Gastroesophageal sphincter (tissue), 4 donors: Measurements from ENCODE around the gene BHLHE41. TPM values are rescaled to one million over a fixed set of nuclear protein-coding genes. Genes with fewer than 3 reads are reported as not detected.
A peak's percentile ranks its signal among the peaks of the same experiment; 100 is the strongest.

Experiments used
- ATAC-seq: fragments of 150-250 bp; one replicate; pipeline ENCODE4 v1.9.1; 2016; ENCODE audit warnings: mild to moderate bottlenecking, moderate library complexity
- H3K27ac ChIP-seq, 4 donors: fragments of 200-600 bp; sonication (generic) in 3 of 4; 1 replicate in 3 of 4; 2 replicates in 1 of 4; pipeline ENCODE4 v1.5.1; 2016 to 2019
- H3K27me3 ChIP-seq: fragments of 200-600 bp; sonication (generic); one replicate; pipeline ENCODE4 v1.5.1; 2019
- H3K36me3 ChIP-seq, 2 donors: fragments of 200-600 bp; sonication (generic); one replicate each; pipeline ENCODE4 v1.5.1; 2019; ENCODE audit warnings: control low read depth in 1 of 2
- H3K4me1 ChIP-seq, 3 donors: fragments of 200-600 bp; sonication (generic); 1 replicate in 2 of 3; 2 replicates in 1 of 3; pipeline ENCODE4 v1.5.1; 2016 to 2019; ENCODE audit warnings: control low read depth in 2 of 3
- H3K4me3 ChIP-seq, 2 donors: fragments of 200-600 bp; sonication (generic); one replicate each; pipeline ENCODE4 v1.5.1; 2019; ENCODE audit warnings: mild to moderate bottlenecking in 1 of 2, moderate library complexity in 1 of 2
- H3K9me3 ChIP-seq, 3 donors: fragments of 200-600 bp; sonication (generic); one replicate each; pipeline ENCODE4 v1.5.1; 2017 to 2019; ENCODE audit warnings: control low read depth in 2 of 3
- CTCF ChIP-seq, 4 experiments: fragments of 200-600 bp in 2 of 4; fragments of 450-650 bp in 2 of 4; sonication (generic) in 1 of 4; IDR thresholded peaks; one replicate each; pipeline ENCODE4 v1.5.1; 2017 to 2019; ENCODE audit warnings: antibody characterized with exemption in 4 of 4, mild to moderate bottlenecking in 2 of 4, moderate library complexity in 2 of 4
- EP300 ChIP-seq: sonication (generic); formaldehyde crosslinking; IDR thresholded peaks from one replicate; pipeline ENCODE4 v1.6.1; 2017; ENCODE audit warnings: antibody characterized with exemption, mild to moderate bottlenecking
- POLR2A ChIP-seq, 2 donors: fragments of 450-650 bp; IDR thresholded peaks; one replicate each; pipeline ENCODE4 v1.6.1; 2017; ENCODE audit warnings: antibody characterized with exemption in 2 of 2, mild to moderate bottlenecking in 2 of 2, moderate library complexity in 1 of 2
- POLR2AphosphoS5 ChIP-seq: sonication (generic); formaldehyde crosslinking; IDR thresholded peaks from one replicate; pipeline ENCODE4 v1.6.1; 2017; ENCODE audit warnings: antibody characterized with exemption
- WGBS, 2 donors: methylation state at CpG; one replicate each; pipeline ENCODE4 v1.1.5; 2018; ENCODE audit warnings: low coverage in 1 of 2; 5-methylcytosine and 5-hydroxymethylcytosine counted together
- total RNA-seq, 4 donors: library from RNA; depleted of rRNA; stranded (reverse); fragments of >200 nt; gene quantifications; one replicate each; pipeline ENCODE4 v1.1.0, GENCODE V29; 2016

BHLHE41 gene
- total RNA-seq, 4 donors from 2014 or later, result 5.3 to 91.2 (median 21.7) TPM

GRCh38 chr12:26125400-26126339 lies 833 bp upstream of the BHLHE41 start:
- H3K27ac ChIP-seq, result peak overlapping the region; percentile 96 to 98 (median 98)
- H3K4me3 ChIP-seq, result peak overlapping the region; percentile 53 to 70
- TF ChIP-seq EP300 (no peak), CTCF (IDR thresholded peaks at IDR 0.05) (peak in 2 of 4 experiments; percentile 2 to 4), POLR2A (IDR thresholded peaks at IDR 0.05) (peak; percentile 74 to 75), POLR2AphosphoS5 (peak; percentile 66)
- H3K4me1 ChIP-seq, result peaks cover 0 to 41% (median 0%) of the 10 kb centered on the region in 3 donors
- H3K27me3 ChIP-seq, result no peaks in the 10 kb centered on the region
- peak; percentile 81 for ATAC-seq
- no peaks in the 10 kb centered on the region for H3K9me3 ChIP-seq
- H3K36me3 ChIP-seq, result no peaks in the 10 kb centered on the region
- 0% methylated on average over 2 to 7 of the region's 66 CpGs for WGBS, 2 donors

GRCh38 chr12:26123482-26123980 lies 1.3 kb downstream of the BHLHE41 start:
- WGBS, 2 donors, result 3 to 7% methylated on average over 7 to 8 of the region's 8 CpGs
- H3K36me3 ChIP-seq, result no peaks in the 10 kb centered on the region
- H3K4me3 ChIP-seq, result peak overlapping the region; percentile 53 to 70
- no peaks in the 10 kb centered on the region for H3K27me3 ChIP-seq
- H3K9me3 ChIP-seq, result no peaks in the 10 kb centered on the region
- peaks cover 0 to 61% (median 4%) of the 10 kb centered on the region in 3 donors for H3K4me1 ChIP-seq
- TF ChIP-seq POLR2AphosphoS5 (no peak), POLR2A (IDR thresholded peaks at IDR 0.05) (no peak), CTCF (IDR thresholded peaks at IDR 0.05) (no peak), EP300 (no peak)
- ATAC-seq, result no peak
- H3K27ac ChIP-seq, result peak overlapping the region; percentile 96 to 98 (median 98)

GRCh38 chr12:26122681-26123481 lies 2.0 kb downstream of the BHLHE41 start:
- 0 to 2% methylated on average over 2 to 12 of the region's 69 CpGs for WGBS, 2 donors

More at GRCh38 chr12:26122681-26123481, 2.0 kb downstream of the BHLHE41 start:
- peak overlapping the region; percentile 53 to 70 for H3K4me3 ChIP-seq
- no peaks in the 10 kb centered on the region for H3K9me3 ChIP-seq
- peak overlapping the region; percentile 96 to 98 (median 98) for H3K27ac ChIP-seq
- H3K4me1 ChIP-seq, result peaks cover 0 to 68% (median 4%) of the 10 kb centered on the region in 3 donors
- H3K36me3 ChIP-seq, result no peaks in the 10 kb centered on the region
- ATAC-seq, result peak; percentile 20
- H3K27me3 ChIP-seq, result no peaks in the 10 kb centered on the region
- TF ChIP-seq EP300 (no peak), POLR2A (IDR thresholded peaks at IDR 0.05) (peak; percentile 37 to 52), CTCF (IDR thresholded peaks at IDR 0.05) (peak in 3 of 4 experiments; percentile 25 to 52 (median 36)), POLR2AphosphoS5 (peak; percentile 31)
